HepG2 (cell line): ENCODE data around the gene HRC. TPM values are rescaled to one million over a fixed set of nuclear protein-coding genes. Genes with fewer than 3 reads are reported as not detected.
"Not testable (repeated sequence)": the region's sequence is repeated elsewhere in the genome, so short reads cannot be mapped to it uniquely, and the experiment has no call there.

Source experiments
- ATAC-seq: fragments of 200-7000 bp; cut with Tn5 transposase; 3 replicates; pipeline ENCODE4 v1.9.1; 2020; ENCODE audit warnings: mild to moderate bottlenecking, moderate library complexity
- BruUV-seq: library from RNA; stranded (reverse); fragments of 400-500 nt; replicated peaks from 2 replicates; lab custom pipeline; 2021; lab: Mats Ljungman, UMichigan
- CTCF ChIA-PET: fragments of 300-600 bp; formaldehyde crosslinking; extraction: SDS; loops from one replicate; lab custom pipeline; 2021; ENCODE audit warnings: low total read pairs, inconsistent platforms, low intra/inter-chr PET ratio; lab: Yijun Ruan, JAX
- POLR2A ChIA-PET: fragments of 350-600 bp; sonication (Branson Sonifier 250); formaldehyde crosslinking; loops from one replicate; lab custom pipeline; 2020; ENCODE audit warnings: antibody characterized with exemption, inconsistent platforms; lab: Yijun Ruan, JAX
- DNase-seq: peaks from one replicate; pipeline ENCODE4 v3.0.0-alpha.2; 2015; ENCODE audit warnings: low spot score
- FAIRE-seq: peaks from 3 replicates; lab custom pipeline; 2011; peaks lifted over from hg19 to GRCh38; lab: Jason Lieb, UNC
- H2AFZ ChIP-seq: one replicate; pipeline ENCODE4 v1.6.1; 2011; ENCODE audit warnings: low read length, inconsistent platforms
- H3K27ac ChIP-seq: fragments of 300-600 bp; 3 replicates; pipeline ENCODE4 v1.8.0; 2011; ENCODE audit warnings: mixed run types, mild to moderate bottlenecking, mixed read lengths, low read length, inconsistent platforms; ENCODE audit not compliant: insufficient read depth; ENCODE audit errors: extremely low read length
- H3K27me3 ChIP-seq, 2 experiments: fragments of 200-600 bp in 1 of 2; 2 replicates in 1 of 2; 3 replicates in 1 of 2; pipeline versions ENCODE4 v1.6.0 to v1.8.0; 2011; ENCODE audit warnings: low read length in 2 of 2, mild to moderate bottlenecking in 2 of 2, moderate library complexity in 2 of 2, inconsistent platforms in 1 of 2; ENCODE audit not compliant: insufficient read depth in 2 of 2, control insufficient read depth in 1 of 2
- H3K36me3 ChIP-seq, 2 experiments: fragments of 200-600 bp in 1 of 2; replicated peaks in 1 of 2; 2 replicates in 1 of 2; 3 replicates in 1 of 2; pipeline versions ENCODE4 v1.5.1 to v1.8.0; 2011; ENCODE audit warnings: low read length in 2 of 2, inconsistent platforms in 1 of 2; ENCODE audit not compliant: insufficient read depth in 2 of 2, control insufficient read depth in 1 of 2
- H3K4me1 ChIP-seq: 2 replicates; pipeline ENCODE4 v1.5.1; 2012; ENCODE audit warnings: low read length, inconsistent platforms; ENCODE audit not compliant: insufficient read depth
- H3K4me2 ChIP-seq: 2 replicates; pipeline ENCODE4 v1.6.0; 2011; ENCODE audit warnings: low read depth, low read length, inconsistent platforms
- H3K4me3 ChIP-seq, 3 experiments: fragments of 200-600 bp in 1 of 3; sonication (generic), shearing (Covaris generic) in 1 of 3; replicated peaks in 1 of 3; 2 replicates each; pipeline ENCODE4 v1.5.1; 2011 to 2016; ENCODE audit warnings: low read length in 3 of 3, inconsistent platforms in 2 of 3, low read depth in 2 of 3, mild to moderate bottlenecking in 2 of 3, control low read depth in 1 of 3, mixed read lengths in 1 of 3; ENCODE audit not compliant: insufficient read depth in 1 of 3
- H3K79me2 ChIP-seq: one replicate; pipeline ENCODE4 v1.6.1; 2011; ENCODE audit warnings: low read length, inconsistent platforms; ENCODE audit not compliant: insufficient read depth
- H3K9ac ChIP-seq: 2 replicates; pipeline ENCODE4 v1.6.0; 2011; ENCODE audit warnings: mild to moderate bottlenecking, low read depth, low read length, inconsistent platforms; ENCODE audit not compliant: insufficient read depth
- H3K9me3 ChIP-seq: 2 replicates; pipeline ENCODE4 v1.5.1; 2012; ENCODE audit warnings: mild to moderate bottlenecking, low read length
- H4K20me1 ChIP-seq: 2 replicates; pipeline ENCODE4 v1.6.0; 2011; ENCODE audit warnings: inconsistent platforms, mild to moderate bottlenecking, low read length, moderate library complexity; ENCODE audit not compliant: insufficient read depth
- ATF7 ChIP-seq, 2 experiments: fragments of 450-650 bp in 1 of 2; sonication (generic) in 1 of 2; formaldehyde crosslinking in 1 of 2; IDR thresholded peaks; 2 replicates each; pipeline versions ENCODE4 v1.4.0 to v1.6.1; 2016 to 2020; ENCODE audit warnings: antibody characterized with exemption in 1 of 2, mild to moderate bottlenecking in 1 of 2, missing genetic modification reagents in 1 of 2
- CEBPB ChIP-seq: IDR thresholded peaks from 2 replicates; pipeline ENCODE4 v1.6.1; 2011; ENCODE audit warnings: low read depth, low read length, improper control_type of control experiment, borderline replicate concordance
- CEBPG ChIP-seq: IDR thresholded peaks from 2 replicates; pipeline ENCODE4 v1.6.1; 2016
- ZNF121 ChIP-seq: sonication (generic); formaldehyde crosslinking; IDR thresholded peaks from 2 replicates; pipeline ENCODE4 v1.5.0; 2020; ENCODE audit warnings: mild to moderate bottlenecking, missing genetic modification reagents
- WGBS: methylation state at CpG from one replicate; pipeline ENCODE4 v1.1.6; 2017; ENCODE audit warnings: low lambda C conversion rate; 5-methylcytosine and 5-hydroxymethylcytosine counted together
- in situ Hi-C: cut with HindIII; loops from 2 replicates; pipeline ENCODE4 v1.10.0; 2017; ENCODE audit warnings: low pct_unique_long_range_greater_than_20kb; ENCODE audit not compliant: extremely low pct_ligation_motif_present
- intact Hi-C: fragments of 100-400 bp; cut with micrococcal nuclease; formaldehyde crosslinking; loops from one replicate; pipeline ENCODE4 v1.10.0; 2022; ENCODE audit not compliant: unreplicated experiment
- polyA plus RNA-seq, 8 experiments: library from polyadenylated mRNA; depleted of rRNA in 3 of 8; stranded (reverse) in 7 of 8; unstranded in 1 of 8; fragments of >200 nt; fragmentation: Illumina TruSeq in 4 of 8; extraction: Trizol in 4 of 8; gene quantifications; 2 replicates each; pipeline versions ENCODE4 v1.2.1 to v1.2.3, GENCODE V29; 2011 to 2016; ENCODE audit warnings: low read depth in 4 of 8, missing spikeins in 1 of 8, mixed read lengths in 1 of 8; ENCODE audit not compliant: insufficient read depth in 1 of 8
- total RNA-seq, 5 experiments: library from RNA; depleted of rRNA; stranded (reverse); fragments of >200 nt; fragmentation: Illumina TruSeq; extraction: Trizol; gene quantifications; 2 replicates each; pipeline ENCODE4 v1.2.3, GENCODE V29; 2016; ENCODE audit warnings: low read depth in 1 of 5

The HRC gene
- total and polyA plus RNA-seq, 2 of the 13 experiments (the other 11 are each of a cell fraction or from before 2014, with no cell fraction given), result 3.6 to 15.4 TPM

DNA sequence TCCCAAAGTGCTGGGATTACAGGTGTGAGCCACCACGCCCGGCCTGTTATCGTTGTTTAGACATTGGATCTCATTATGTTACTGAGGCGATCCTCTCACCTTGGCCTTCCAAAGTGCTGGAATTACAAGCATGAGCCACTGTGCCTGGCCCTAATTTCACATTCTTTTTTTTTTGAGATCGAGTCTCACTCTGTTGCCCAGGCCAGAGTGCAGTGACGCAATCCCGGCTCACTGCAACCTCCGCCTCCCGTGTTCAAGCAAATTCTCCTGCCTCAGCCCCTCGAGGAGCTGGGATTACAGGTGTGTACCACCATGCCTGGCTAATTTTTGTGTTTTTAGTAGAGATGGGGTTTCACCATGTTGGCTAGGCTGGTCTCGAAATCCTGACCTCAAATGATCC is 31.9 kb downstream of the HRC start:
- POLR2A ChIA-PET; H3K9me3 ChIP-seq; ATAC-seq; H3K27ac ChIP-seq; FAIRE-seq; H3K27me3 ChIP-seq; intact Hi-C loops; H4K20me1 ChIP-seq; in situ Hi-C loops; BruUV-seq; H2AFZ ChIP-seq; H3K9ac ChIP-seq; H3K79me2 ChIP-seq; H3K36me3 ChIP-seq; H3K4me2 ChIP-seq; H3K4me3 ChIP-seq; DNase-seq; CTCF ChIA-PET; TF ChIP-seq ATF7 (CRISPR knock-in tag; IDR thresholded peaks at IDR 0.05): not testable (repeated sequence)
- WGBS, result 51% methylated on average over 11 of the region's 11 CpGs
- TF ChIP-seq CEBPB (peak; percentile 85), CEBPG (peak; percentile 80), ATF7 (IDR thresholded peaks at IDR 0.05) (peak; percentile 20; the same call in 1 of the 2 replicates), ZNF121 (CRISPR knock-in tag) (peak; percentile 94)
- peaks cover 46% of the 10 kb centered on the region for H3K4me1 ChIP-seq

GRCh38 chr19:49121841-49122240 is 33.4 kb downstream of the HRC start:
- intact Hi-C loops, H3K4me3 ChIP-seq, H3K9me3 ChIP-seq, in situ Hi-C loops, POLR2A ChIA-PET, FAIRE-seq, H3K79me2 ChIP-seq, H3K9ac ChIP-seq, H2AFZ ChIP-seq, H3K27ac ChIP-seq, H3K4me2 ChIP-seq, H3K27me3 ChIP-seq, H3K36me3 ChIP-seq, BruUV-seq, ATAC-seq, H4K20me1 ChIP-seq, DNase-seq, CTCF ChIA-PET: not testable (repeated sequence)
- WGBS, result 77% methylated on average over 10 of the region's 10 CpGs
- H3K4me1 ChIP-seq, result peaks cover 53% of the 10 kb centered on the region
